Colonic mucosa (tissue), 4 donors: ENCODE results near the gene PPP1R13B. TPM values are rescaled to one million over a fixed set of nuclear protein-coding genes. Genes with fewer than 3 reads are reported as not detected.
A peak's percentile ranks its signal among the peaks of the same experiment; 100 is the strongest.

ENCODE experiments used
- DNase-seq: peaks from one replicate; pipeline ENCODE4 v3.0.0-alpha.2; 2020
- H3K27ac ChIP-seq: fragments of 200-600 bp; one replicate; pipeline ENCODE4 v1.8.0; 2021
- H3K27me3 ChIP-seq: fragments of 200-600 bp; one replicate; pipeline ENCODE4 v1.8.0; 2021
- H3K36me3 ChIP-seq: fragments of 200-600 bp; one replicate; pipeline ENCODE4 v1.8.0; 2021
- H3K4me1 ChIP-seq: fragments of 200-600 bp; one replicate; pipeline ENCODE4 v1.8.0; 2021; ENCODE audit warnings: mild to moderate bottlenecking
- H3K4me3 ChIP-seq: fragments of 200-600 bp; one replicate; pipeline ENCODE4 v1.8.0; 2021
- H3K9ac ChIP-seq, 2 donors: one replicate each; pipeline ENCODE4 v1.7.0; 2013; ENCODE audit warnings: control low read depth in 2 of 2, low read depth in 2 of 2, low read length in 2 of 2
- H3K9me3 ChIP-seq: fragments of 200-600 bp; one replicate; pipeline ENCODE4 v1.8.0; 2021
- CTCF ChIP-seq: fragments of 200-600 bp; IDR thresholded peaks from one replicate; pipeline ENCODE4 v1.8.0; 2022; ENCODE audit warnings: antibody characterized with exemption, mild to moderate bottlenecking
- intact Hi-C: fragments of 100-400 bp; cut with DNase I; formaldehyde crosslinking; loops from one replicate; pipeline ENCODE4 v1.14.1; 2022
- total RNA-seq, 2 donors: library from RNA; stranded (reverse); fragmentation: NEBNext Ultra II Directional in 1 of 2; extraction: Animal tissue kit (Norgen Biotek cat#: 25700) in 1 of 2; gene quantifications; one replicate each; pipeline ENCODE4 v1.2.1, GENCODE V29; 2021
- donor health status: healthy.
- donor health status: DM: no; HTN: no; CAD: no.
- donor health status: DM: no; HTN: no; CAD: no.

The PPP1R13B gene
- total RNA-seq, 2 donors from 2014 or later = 41.1 to 48.3 TPM

GRCh38 chr14:103817595-103817994, 29.8 kb downstream of the PPP1R13B start:
- TF ChIP-seq CTCF = no peak
- intact Hi-C loops = no loop called here

GRCh38 chr14:103816991-103817390, 30.4 kb downstream of the PPP1R13B start:
- H3K4me1 ChIP-seq = peaks cover 9% of the 10 kb centered on the region
- intact Hi-C loops = no loop called here
- no peak overlapping the region for H3K27ac ChIP-seq
- no peak for TF ChIP-seq CTCF
- no peaks in the 10 kb centered on the region for H3K9me3 ChIP-seq
- H3K9ac ChIP-seq = no peak overlapping the region
- H3K36me3 ChIP-seq = no peaks in the 10 kb centered on the region
- no peaks in the 10 kb centered on the region for H3K27me3 ChIP-seq
- DNase-seq = no peak
- H3K4me3 ChIP-seq = no peak overlapping the region

More at GRCh38 chr14:103817595-103817994, 29.8 kb downstream of the PPP1R13B start:
- Histone ChIP-seq H3K36me3 (no peaks in the 10 kb centered on the region), H3K4me1 (peaks cover 9% of the 10 kb centered on the region), H3K9ac (no peak overlapping the region), H3K9me3 (no peaks in the 10 kb centered on the region), H3K4me3 (no peak overlapping the region), H3K27ac (no peak overlapping the region), H3K27me3 (no peaks in the 10 kb centered on the region)
- DNase-seq = no peak

- Histone ChIP-seq H3K9me3 (no peaks in the 10 kb centered on the region), H3K4me3 (no peak overlapping the region), H3K9ac (no peak overlapping the region), H3K36me3 (no peaks in the 10 kb centered on the region), H3K27me3 (no peaks in the 10 kb centered on the region), H3K27ac (no peak overlapping the region), H3K4me1 (peaks cover 8% of the 10 kb centered on the region)
- intact Hi-C loops = no loop called here
- no peak for TF ChIP-seq CTCF
- no peak for DNase-seq
These were observed 32.1 kb downstream of the PPP1R13B start for GRCh38 chr14:103815253-103815652.

- Histone ChIP-seq H3K9ac (no peak overlapping the region), H3K4me3 (no peak overlapping the region), H3K9me3 (no peaks in the 10 kb centered on the region), H3K4me1 (no peaks in the 10 kb centered on the region), H3K36me3 (no peaks in the 10 kb centered on the region), H3K27ac (no peak overlapping the region), H3K27me3 (no peaks in the 10 kb centered on the region)
- no peak for TF ChIP-seq CTCF
- no peak for DNase-seq
- intact Hi-C loops = no loop called here
These were observed 36.2 kb downstream of the PPP1R13B start for GRCh38 chr14:103811189-103811588.

- peak; percentile 86 for TF ChIP-seq CTCF
- H3K36me3 ChIP-seq = no peaks in the 10 kb centered on the region
- no peak overlapping the region for H3K4me3 ChIP-seq
- no peak overlapping the region for H3K27ac ChIP-seq
- DNase-seq = peak; percentile 87
- H3K4me1 ChIP-seq = no peaks in the 10 kb centered on the region
- no peaks in the 10 kb centered on the region for H3K9me3 ChIP-seq
- H3K9ac ChIP-seq = no peak overlapping the region
- no peaks in the 10 kb centered on the region for H3K27me3 ChIP-seq
- intact Hi-C loops = loop anchor here (5.0 kb wide), 2 partner anchors 104 to 174 kb away; no protein-coding TSS in a partner anchor
These were observed 38.9 kb downstream of the PPP1R13B start for GRCh38 chr14:103808403-103809001.
